PFSK-1 (cell line): ENCODE results near the gene GMCL2.

Experiments used
- FOXP2 ChIP-seq: optimal IDR thresholded peaks from 2 replicates; pipeline ENCODE3; 2011; ENCODE audit warnings: borderline replicate concordance, control low read depth, inconsistent platforms; ENCODE audit not compliant: insufficient read depth; ENCODE audit errors: extremely low read length, extremely low read depth
- POLR2AphosphoS5 ChIP-seq: IDR thresholded peaks from 2 replicates; pipeline ENCODE4 v1.6.1; 2012; ENCODE audit warnings: low read depth, mild to moderate bottlenecking, control low read depth, low read length, moderate library complexity
- REST ChIP-seq, 2 experiments: IDR thresholded peaks; 2 replicates each; pipeline versions ENCODE4 v1.6.1 to v1.8.0; 2011 to 2012; ENCODE audit warnings: low read depth in 2 of 2, low read length in 2 of 2, control low read depth in 1 of 2, inconsistent platforms in 1 of 2, mild to moderate bottlenecking in 1 of 2, moderate library complexity in 1 of 2; ENCODE audit not compliant: insufficient read depth in 1 of 2
- TAF1 ChIP-seq: IDR thresholded peaks from 2 replicates; pipeline ENCODE4 v1.6.1; 2012; ENCODE audit warnings: low read length, control low read depth, borderline replicate concordance; ENCODE audit not compliant: insufficient read depth

DNA sequence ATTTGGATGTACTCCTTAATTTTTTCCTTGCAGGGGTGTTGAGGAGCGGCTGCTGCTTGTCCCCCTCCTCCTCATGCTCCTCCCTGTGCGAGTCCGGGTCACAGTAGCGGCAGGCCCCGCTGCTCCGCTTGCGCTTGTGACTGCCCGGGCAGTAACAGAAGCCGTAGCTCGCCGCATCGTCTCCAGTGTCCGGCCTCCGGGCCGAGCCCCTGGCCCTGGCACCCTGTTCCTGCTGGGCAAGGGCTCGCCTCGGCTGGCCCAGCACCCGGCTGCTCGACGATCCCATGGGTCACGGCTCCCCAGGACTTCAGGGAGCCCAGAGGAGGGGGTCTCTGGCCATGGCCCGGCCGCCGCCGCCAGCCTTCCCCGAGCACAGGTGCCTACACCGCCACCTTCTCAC, at the start of gene GMCL2:
- TF ChIP-seq REST (IDR thresholded peaks at IDR 0.05; ENCODE audit: insufficient read depth in 1 of 2, low read depth in 2 of 2, low read length in 2 of 2) (no peak), POLR2AphosphoS5 (no peak), TAF1 (no peak), FOXP2 (no peak)
